HFFc6 (cell line): ENCODE results near the gene CENPP. TPM values are rescaled to one million over a fixed set of nuclear protein-coding genes. Genes with fewer than 3 reads are reported as not detected.
A peak's percentile ranks its signal among the peaks of the same experiment; 100 is the strongest.

ENCODE experiments used
- DNase-seq: peaks from one replicate; pipeline ENCODE4 v3.0.0-alpha.2; 2018
- H3K27ac Mint-ChIP-seq: 2 replicates; pipeline ENCODE4 v1.8.0; 2020; ENCODE audit warnings: mild to moderate bottlenecking, mixed read lengths
- H3K27me3 Mint-ChIP-seq: 2 replicates; pipeline ENCODE4 v1.8.0; 2021; ENCODE audit warnings: mild to moderate bottlenecking, moderate library complexity, mixed read lengths; ENCODE audit not compliant: insufficient read depth
- H3K36me3 Mint-ChIP-seq: 2 replicates; pipeline ENCODE4 v1.8.0; 2021; ENCODE audit warnings: low read depth, mixed read lengths
- H3K4me1 Mint-ChIP-seq: 2 replicates; pipeline ENCODE4 v1.8.0; 2020; ENCODE audit warnings: low read depth, mixed read lengths
- H3K4me3 Mint-ChIP-seq: 2 replicates; pipeline ENCODE4 v1.8.0; 2020; ENCODE audit warnings: mild to moderate bottlenecking, moderate library complexity, mixed read lengths
- H3K9me3 Mint-ChIP-seq: 2 replicates; pipeline ENCODE4 v1.8.0; 2020; ENCODE audit warnings: mild to moderate bottlenecking, mixed read lengths
- CTCF ChIP-seq: fragments of 200-600 bp; sonication (generic); IDR thresholded peaks from 2 replicates; pipeline ENCODE4 v1.5.0; 2021; ENCODE audit warnings: antibody characterized with exemption, mild to moderate bottlenecking
- total RNA-seq, 6 experiments: library from RNA; stranded (reverse); fragmentation: NEBNext Ultra II Directional; extraction: Animal tissue kit (Norgen Biotek cat#: 25700); gene quantifications; 2 replicates in 1 of 6; 3 replicates in 5 of 6; pipeline ENCODE4 v1.2.3, GENCODE V29; 2021

The CENPP gene
- total RNA-seq, 6 experiments from 2014 or later, result 3.0 to 7.0 (median 6.0) TPM

GRCh38 chr9:92478783-92479182 is 153.0 kb downstream of the CENPP start:
- Mint-ChIP-seq H3K27ac (no peak overlapping the region), H3K36me3 (no peaks in the 10 kb centered on the region), H3K27me3 (no peaks in the 10 kb centered on the region), H3K4me3 (no peak overlapping the region), H3K9me3 (no peaks in the 10 kb centered on the region), H3K4me1 (peaks cover 45% of the 10 kb centered on the region)
- TF ChIP-seq CTCF, result no peak
- DNase-seq, result no peak

GRCh38 chr9:92479346-92479745 is 153.6 kb downstream of the CENPP start:
- TF ChIP-seq CTCF, result no peak
- no peaks in the 10 kb centered on the region for H3K27me3 Mint-ChIP-seq
- no peaks in the 10 kb centered on the region for H3K36me3 Mint-ChIP-seq
- H3K9me3 Mint-ChIP-seq, result no peaks in the 10 kb centered on the region
- H3K4me3 Mint-ChIP-seq, result no peak overlapping the region
- no peak for DNase-seq
- peak overlapping the region; percentile 21; the same call in 1 of the 2 replicates for H3K27ac Mint-ChIP-seq
- H3K4me1 Mint-ChIP-seq, result peaks cover 51% of the 10 kb centered on the region

GRCh38 chr9:92480291-92480771 is 154.6 kb downstream of the CENPP start:
- no peak for TF ChIP-seq CTCF
- Mint-ChIP-seq H3K27ac (peak overlapping the region; percentile 82), H3K27me3 (no peaks in the 10 kb centered on the region), H3K36me3 (no peaks in the 10 kb centered on the region), H3K9me3 (no peaks in the 10 kb centered on the region), H3K4me3 (peak overlapping the region; percentile 54), H3K4me1 (peaks cover 58% of the 10 kb centered on the region)
- DNase-seq, result no peak

- Mint-ChIP-seq H3K27me3 (no peaks in the 10 kb centered on the region), H3K4me3 (peak overlapping the region; percentile 75), H3K36me3 (no peaks in the 10 kb centered on the region), H3K9me3 (no peaks in the 10 kb centered on the region), H3K4me1 (peaks cover 58% of the 10 kb centered on the region), H3K27ac (peak overlapping the region; percentile 82)
- no peak for DNase-seq
- no peak for TF ChIP-seq CTCF
Observed at GRCh38 chr9:92480986-92481633, 155.4 kb downstream of the CENPP start.

GRCh38 chr9:92482329-92482728 is 156.6 kb downstream of the CENPP start, which contains the start of gene ASPN:
ASPN (minus strand) TSS chr9:92482506.
- Mint-ChIP-seq H3K36me3 (no peaks in the 10 kb centered on the region), H3K27ac (peak within 1 kb of the TSS; percentile 82), H3K4me3 (peak within 1 kb of the TSS; percentile 75), H3K9me3 (no peaks in the 10 kb centered on the region), H3K4me1 (peaks cover 58% of the 10 kb centered on the region), H3K27me3 (no peaks in the 10 kb centered on the region)
- DNase-seq, result peak; percentile 52
- TF ChIP-seq CTCF, result no peak
